ENCODE measurements around the gene PLA2G2C. TPM values are rescaled to one million over a fixed set of nuclear protein-coding genes. Genes with fewer than 3 reads are reported as not detected.
A peak's percentile ranks its signal among the peaks of the same experiment; 100 is the strongest.

Gene PLA2G2C
- total and polyA plus RNA-seq, 7 experiments from 2014 or later = 0.46 TPM; not detected in 6

DNA sequence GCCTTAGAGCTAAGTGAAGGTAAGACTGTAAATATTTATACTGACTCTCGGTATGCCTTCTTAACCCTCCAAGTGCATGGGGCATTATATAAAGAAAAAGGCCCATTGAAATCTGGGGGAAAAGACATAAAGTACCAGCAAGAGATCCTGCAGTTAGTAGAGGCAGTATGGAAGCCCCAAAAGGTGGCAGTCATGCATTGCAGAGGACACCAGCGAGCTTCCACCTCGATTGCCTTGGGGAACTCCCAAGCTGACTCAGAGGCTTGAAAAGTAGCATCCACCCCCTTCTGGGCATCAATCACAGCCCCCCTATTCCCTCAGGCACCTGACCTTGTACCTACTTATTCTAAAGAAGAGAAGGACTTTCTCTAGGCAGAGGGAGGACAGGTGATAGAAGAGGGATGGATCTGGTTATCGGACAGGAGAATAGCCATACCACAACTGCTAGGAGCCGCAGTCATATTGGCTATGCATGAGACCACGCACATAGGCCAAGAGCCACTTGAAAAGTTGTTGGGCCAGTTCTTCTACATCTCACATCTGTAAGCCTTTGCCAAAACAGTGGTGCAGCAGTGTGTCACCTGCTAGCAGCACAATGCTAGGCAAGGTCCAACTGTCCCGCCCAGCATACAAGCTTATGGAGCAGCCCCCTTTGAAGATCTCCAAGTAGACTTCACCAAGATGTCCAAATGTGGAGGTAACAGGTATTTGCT is 27.8 kb downstream of the PLA2G2C start:
- Mint-ChIP-seq H3K9me3 (peaks cover 0 to 60% (median 27%) of the 10 kb centered on the region in 11 donors), H3K4me3 (no peak overlapping the region), H3K27ac (no peak overlapping the region), H3K4me1 (peaks cover 5 to 13% (median 9%) of the 10 kb centered on the region in 7 donors), H3K36me3 (peaks cover 5 to 20% (median 10%) of the 10 kb centered on the region in 5 donors), H3K27me3 (peaks cover 0 to under 1% (median 0%) of the 10 kb centered on the region in 5 donors)
- no peak for ATAC-seq
- POLR2A ChIA-PET = no interaction called here
- CTCF ChIA-PET = interaction anchor here (0.7 to 1.3 kb wide), 2 partner anchors 12 to 31 kb away, joined by 4 read pairs; no protein-coding TSS in a partner anchor
- Histone ChIP-seq H3K27me3 (ENCODE audit: control insufficient read depth in 2 of 2, insufficient read depth in 2 of 2, low read length in 2 of 2) (no peaks in the 10 kb centered on the region), H3K36me3 (ENCODE audit: control insufficient read depth in 2 of 3, insufficient read depth in 3 of 3, low read length in 3 of 3) (no peaks in the 10 kb centered on the region), H3K4me3 (ENCODE audit: low read length) (no peak overlapping the region), H3K4me1 (ENCODE audit: control insufficient read depth in 2 of 2, insufficient read depth in 2 of 2, low read length in 2 of 2) (peaks cover 5% of the 10 kb centered on the region in 2 donors), H3K9me3 (ENCODE audit: control insufficient read depth in 2 of 3, low read length in 3 of 3) (peaks cover 0 to 39% (median 8%) of the 10 kb centered on the region in 3 experiments), H3K27ac (ENCODE audit: low read depth, low read length) (no peak overlapping the region)
- no peak for DNase-seq
- intact Hi-C loops (cut with micrococcal nuclease) = no loop called here

DNA sequence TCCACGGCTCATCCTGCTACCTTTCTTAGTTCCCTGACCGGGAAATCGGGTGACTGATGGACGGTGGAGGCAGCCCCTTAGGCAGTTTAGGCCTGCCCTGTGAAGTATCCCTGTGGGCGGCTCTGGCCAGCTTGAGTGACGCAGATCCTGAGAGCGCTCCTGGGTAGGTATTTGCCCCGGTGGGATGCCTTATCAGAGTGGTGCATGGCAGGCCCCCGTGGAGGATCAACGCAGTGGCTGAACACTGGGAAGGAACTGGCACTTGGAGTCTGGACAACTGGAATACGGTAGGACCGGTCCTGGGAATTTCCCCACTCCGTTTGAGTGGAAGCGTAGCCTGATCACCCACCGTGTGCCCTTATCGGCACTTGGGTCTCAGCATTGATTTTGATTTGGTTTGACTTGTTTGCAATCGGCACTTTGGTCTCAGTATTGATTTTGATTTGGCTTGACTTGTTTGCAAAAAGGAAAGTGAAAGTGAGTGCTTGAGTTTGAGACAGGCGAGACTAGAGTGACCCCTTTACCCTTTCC is 32.0 kb downstream of the PLA2G2C start:
- Mint-ChIP-seq H3K27me3 (no peaks in the 10 kb centered on the region), H3K4me3 (peak overlapping the region in 9 of 10 donors; percentile 8 to 74 (median 42)), H3K27ac (peak overlapping the region in 6 of 9 donors; percentile 1 to 81 (median 40)), H3K4me1 (peaks cover 6 to 20% (median 12%) of the 10 kb centered on the region in 7 donors), H3K9me3 (peaks cover 0 to 18% (median 6%) of the 10 kb centered on the region in 11 donors), H3K36me3 (peaks cover 0 to 5% (median 0%) of the 10 kb centered on the region in 5 donors)
- Histone ChIP-seq H3K36me3 (ENCODE audit: control insufficient read depth in 2 of 3, insufficient read depth in 3 of 3, low read length in 3 of 3) (no peaks in the 10 kb centered on the region), H3K4me3 (ENCODE audit: low read length) (no peak overlapping the region), H3K27ac (ENCODE audit: low read depth, low read length) (no peak overlapping the region), H3K27me3 (ENCODE audit: control insufficient read depth in 2 of 2, insufficient read depth in 2 of 2, low read length in 2 of 2) (no peaks in the 10 kb centered on the region), H3K9me3 (ENCODE audit: control insufficient read depth in 2 of 3, low read length in 3 of 3) (peaks cover 0 to 10% (median 0%) of the 10 kb centered on the region in 3 experiments), H3K4me1 (ENCODE audit: control insufficient read depth in 2 of 2, insufficient read depth in 2 of 2, low read length in 2 of 2) (peaks cover 5 to 11% of the 10 kb centered on the region in 2 donors)
- CTCF ChIA-PET = interaction anchor here (0.8 to 1.7 kb wide), 2 partner anchors 51 to 255 kb away, joined by 3 read pairs; no protein-coding TSS in a partner anchor
- POLR2A ChIA-PET = no interaction called here
- DNase-seq (no peak), ATAC-seq (no peak)
- intact Hi-C loops (cut with micrococcal nuclease) = no loop called here

DNA sequence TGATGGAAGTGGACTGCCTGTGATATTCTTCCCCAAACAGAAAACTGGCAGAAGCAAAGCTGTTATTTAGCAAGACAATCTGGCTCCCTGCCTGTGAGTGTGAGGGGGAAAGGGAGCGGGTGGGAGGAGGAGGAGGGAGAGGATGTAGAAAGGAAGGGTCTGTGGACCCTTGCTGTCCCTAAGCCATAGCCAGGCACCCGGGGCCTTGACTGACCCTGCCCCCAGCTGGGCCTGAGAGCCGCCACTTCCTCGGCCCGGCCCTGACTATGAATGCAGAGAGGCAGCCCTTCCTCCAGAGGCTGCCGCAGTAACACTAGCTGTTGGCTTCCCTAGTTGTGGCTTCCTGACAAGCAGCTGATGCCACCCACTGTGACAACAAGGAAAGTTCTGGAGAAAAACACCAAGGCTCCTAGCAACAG is 33.3 kb downstream of the PLA2G2C start:
- H3K36me3 Mint-ChIP-seq = peaks cover 0 to 3% (median 0%) of the 10 kb centered on the region in 5 donors
- intact Hi-C loops (cut with micrococcal nuclease) = loop anchor here (1.0 to 2.0 kb wide), 8 partner anchors 32 to 492 kb away; partner anchors contain the start of gene OTUD3 (in 2 of the 2)
- no peaks in the 10 kb centered on the region for H3K36me3 ChIP-seq (ENCODE audit: control insufficient read depth in 2 of 3, insufficient read depth in 3 of 3, low read length in 3 of 3)
- POLR2A ChIA-PET = no interaction called here
- peak overlapping the region in 1 of 10 donors; percentile 82 for H3K4me3 Mint-ChIP-seq
- H3K27me3 Mint-ChIP-seq = no peaks in the 10 kb centered on the region
- ATAC-seq (no peak), DNase-seq (no peak)
- no peak overlapping the region for H3K4me3 ChIP-seq (ENCODE audit: low read length)
- H3K9me3 ChIP-seq (ENCODE audit: control insufficient read depth in 2 of 3, low read length in 3 of 3) = no peaks in the 10 kb centered on the region
- H3K27ac Mint-ChIP-seq = no peak overlapping the region
- H3K4me1 ChIP-seq (ENCODE audit: control insufficient read depth in 2 of 2, insufficient read depth in 2 of 2, low read length in 2 of 2) = peaks cover 5 to 11% of the 10 kb centered on the region in 2 donors
- H3K9me3 Mint-ChIP-seq = peaks cover 0 to 7% (median 0%) of the 10 kb centered on the region in 11 donors
- CTCF ChIA-PET = interaction anchor here (0.7 to 4.5 kb wide), 6 partner anchors 10 to 235 kb away, joined by 3 to 65 read pairs (median 6); no protein-coding TSS in a partner anchor
- no peaks in the 10 kb centered on the region for H3K27me3 ChIP-seq (ENCODE audit: control insufficient read depth in 2 of 2, insufficient read depth in 2 of 2, low read length in 2 of 2)
- H3K27ac ChIP-seq (ENCODE audit: low read depth, low read length) = no peak overlapping the region
- H3K4me1 Mint-ChIP-seq = peaks cover 6 to 20% (median 12%) of the 10 kb centered on the region in 7 donors

DNA sequence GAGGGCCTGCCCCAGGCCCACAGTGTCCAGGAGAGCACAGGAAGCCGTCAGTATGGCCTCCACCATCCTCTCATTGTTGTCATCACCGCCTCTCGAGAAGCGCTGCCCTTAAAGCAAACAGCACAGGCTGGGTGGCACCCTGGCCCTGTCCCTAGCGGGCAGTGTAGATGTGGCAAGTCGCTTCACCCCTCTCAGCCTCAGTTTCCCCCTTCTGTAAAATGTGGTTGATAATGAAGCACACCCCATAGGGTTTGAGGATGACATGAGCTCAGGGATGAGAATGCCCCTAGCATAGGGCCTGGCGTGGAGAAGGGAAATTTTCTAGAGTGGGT is 33.8 kb downstream of the PLA2G2C start:
- Histone ChIP-seq H3K27ac (ENCODE audit: low read depth, low read length) (no peak overlapping the region), H3K4me3 (ENCODE audit: low read length) (no peak overlapping the region), H3K9me3 (ENCODE audit: control insufficient read depth in 2 of 3, low read length in 3 of 3) (no peaks in the 10 kb centered on the region), H3K36me3 (ENCODE audit: control insufficient read depth in 2 of 3, insufficient read depth in 3 of 3, low read length in 3 of 3) (no peaks in the 10 kb centered on the region), H3K27me3 (ENCODE audit: control insufficient read depth in 2 of 2, insufficient read depth in 2 of 2, low read length in 2 of 2) (no peaks in the 10 kb centered on the region), H3K4me1 (ENCODE audit: control insufficient read depth in 2 of 2, insufficient read depth in 2 of 2, low read length in 2 of 2) (peaks cover 5 to 11% of the 10 kb centered on the region in 2 donors)
- Mint-ChIP-seq H3K27me3 (no peaks in the 10 kb centered on the region), H3K36me3 (peaks cover 0 to 3% (median 0%) of the 10 kb centered on the region in 5 donors), H3K9me3 (peaks cover 0 to 3% (median 0%) of the 10 kb centered on the region in 11 donors), H3K4me1 (peaks cover 6 to 20% (median 12%) of the 10 kb centered on the region in 7 donors), H3K4me3 (peak overlapping the region in 7 of 10 donors; percentile 76 to 90 (median 84)), H3K27ac (peak overlapping the region in 2 of 9 donors; percentile 60 to 61)
- ChIA-PET CTCF (interaction anchor here (0.7 to 4.5 kb wide), 8 partner anchors 9 to 235 kb away, joined by 3 to 65 read pairs (median 4); no protein-coding TSS in a partner anchor), POLR2A (no interaction called here)
- no peak for DNase-seq
- intact Hi-C loops (cut with micrococcal nuclease) = loop anchor here (1.0 to 2.0 kb wide), 8 partner anchors 33 to 492 kb away; partner anchors contain the start of gene OTUD3 (in 2 of the 2)
- ATAC-seq = peak; percentile 4

DNA sequence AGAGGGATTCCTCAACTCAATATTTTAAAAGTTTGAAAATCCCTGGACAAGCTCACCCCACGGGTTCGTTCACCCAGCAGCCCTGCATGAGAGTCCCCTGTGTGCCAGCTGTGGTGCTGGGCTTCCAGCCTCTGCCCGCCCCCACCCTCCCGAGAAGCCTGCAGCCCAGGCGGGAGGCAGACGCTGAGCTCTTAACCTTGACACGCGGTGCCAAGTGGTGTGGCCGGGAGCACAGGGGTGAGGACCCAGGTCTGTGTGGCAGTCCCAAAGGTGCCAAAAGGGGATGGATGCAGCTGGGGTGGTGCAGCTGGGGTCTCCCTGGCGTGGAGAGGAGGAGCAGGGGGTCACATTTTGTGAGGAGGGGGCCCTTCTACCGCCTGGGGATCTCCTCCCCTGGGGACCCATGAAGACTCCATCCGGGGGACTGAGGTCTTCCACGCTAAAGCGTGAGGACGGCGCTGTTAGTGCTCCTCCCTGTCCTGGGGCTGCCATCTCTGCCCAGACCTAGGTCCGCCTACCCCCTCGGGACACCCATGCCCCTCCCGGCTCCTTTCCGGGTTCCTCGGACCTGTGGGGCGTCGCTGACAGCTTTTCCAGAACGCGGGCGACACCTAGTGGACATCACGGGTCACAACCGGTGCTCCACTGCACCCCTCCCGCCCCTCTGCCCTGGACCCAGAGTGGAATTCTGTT is 34.3 kb downstream of the PLA2G2C start:
- H3K4me3 ChIP-seq (ENCODE audit: low read length) = peak overlapping the region; percentile 71

DNA sequence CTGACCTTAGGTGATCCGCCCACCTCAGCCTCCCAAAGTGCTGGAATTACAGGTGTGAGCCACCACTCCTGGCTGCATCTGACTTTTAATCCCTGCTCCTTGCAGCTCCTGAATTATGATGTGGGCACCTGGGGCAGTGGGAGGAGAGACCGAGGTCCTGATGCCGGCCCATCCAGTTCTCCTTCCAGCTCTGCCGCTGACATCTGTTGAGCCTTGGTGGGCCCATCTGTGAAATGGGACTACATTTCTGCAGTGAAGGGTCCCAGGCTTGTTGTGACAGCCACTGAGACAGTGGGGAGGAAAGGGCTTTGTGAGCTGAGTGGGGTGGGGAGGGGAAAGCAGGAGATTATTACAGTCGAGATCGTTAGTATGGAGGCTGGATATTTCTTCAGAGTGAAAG is 35.3 kb downstream of the PLA2G2C start:
- Mint-ChIP-seq H3K27me3 (no peaks in the 10 kb centered on the region), H3K27ac (no peak overlapping the region), H3K9me3 (no peaks in the 10 kb centered on the region), H3K36me3 (peaks cover 0 to 3% (median 0%) of the 10 kb centered on the region in 5 donors), H3K4me3 (peak overlapping the region in 4 of 10 donors; percentile 5 to 84 (median 35)), H3K4me1 (peaks cover 6 to 20% (median 12%) of the 10 kb centered on the region in 7 donors)
- H3K36me3 ChIP-seq (ENCODE audit: control insufficient read depth in 2 of 3, insufficient read depth in 3 of 3, low read length in 3 of 3) = no peaks in the 10 kb centered on the region
- intact Hi-C loops (cut with micrococcal nuclease) = no loop called here
- POLR2A ChIA-PET = interaction anchor here (0.6 kb wide), 1 partner anchor 644 kb away, joined by 3 read pairs; no protein-coding TSS in a partner anchor
- CTCF ChIA-PET = interaction anchor here (4.5 kb wide), 1 partner anchor 233 kb away, joined by 65 read pairs; no protein-coding TSS in a partner anchor
- DNase-seq (no peak), ATAC-seq (no peak)
- H3K27ac ChIP-seq (ENCODE audit: low read depth, low read length) = no peak overlapping the region
- H3K4me3 ChIP-seq (ENCODE audit: low read length) = no peak overlapping the region
- no peaks in the 10 kb centered on the region for H3K9me3 ChIP-seq (ENCODE audit: control insufficient read depth in 2 of 3, low read length in 3 of 3)
- H3K4me1 ChIP-seq (ENCODE audit: control insufficient read depth in 2 of 2, insufficient read depth in 2 of 2, low read length in 2 of 2) = peaks cover 5 to 11% of the 10 kb centered on the region in 2 donors
- H3K27me3 ChIP-seq (ENCODE audit: control insufficient read depth in 2 of 2, insufficient read depth in 2 of 2, low read length in 2 of 2) = no peaks in the 10 kb centered on the region

More for the DNA sequence above, 34.3 kb downstream of the PLA2G2C start:
- Mint-ChIP-seq H3K4me3 (peak overlapping the region; percentile 74 to 90 (median 82)), H3K27me3 (no peaks in the 10 kb centered on the region), H3K9me3 (no peaks in the 10 kb centered on the region), H3K27ac (peak overlapping the region in 3 of 9 donors; percentile 25 to 61 (median 60)), H3K4me1 (peaks cover 6 to 20% (median 12%) of the 10 kb centered on the region in 7 donors), H3K36me3 (peaks cover 0 to 3% (median 0%) of the 10 kb centered on the region in 5 donors)
- no peaks in the 10 kb centered on the region for H3K36me3 ChIP-seq (ENCODE audit: control insufficient read depth in 2 of 3, insufficient read depth in 3 of 3, low read length in 3 of 3)
- no peak overlapping the region for H3K27ac ChIP-seq (ENCODE audit: low read depth, low read length)
- H3K4me1 ChIP-seq (ENCODE audit: control insufficient read depth in 2 of 2, insufficient read depth in 2 of 2, low read length in 2 of 2) = peaks cover 5 to 11% of the 10 kb centered on the region in 2 donors
- DNase-seq = peak; percentile 47 to 79 (median 71)
- intact Hi-C loops (cut with micrococcal nuclease) = loop anchor here (1.0 to 2.0 kb wide), 8 partner anchors 33 to 491 kb away; partner anchors contain the start of gene OTUD3 (in 2 of the 2)
- peak; percentile 93 for ATAC-seq
- H3K27me3 ChIP-seq (ENCODE audit: control insufficient read depth in 2 of 2, insufficient read depth in 2 of 2, low read length in 2 of 2) = no peaks in the 10 kb centered on the region
- ChIA-PET CTCF (interaction anchor here (0.6 to 4.5 kb wide), 13 partner anchors 9 to 490 kb away, joined by 3 to 65 read pairs (median 3); partner anchors contain the start of gene OTUD3), POLR2A (interaction anchor here (0.5 kb wide), 1 partner anchor 100 kb away, joined by 4 read pairs; no protein-coding TSS in a partner anchor)
- no peaks in the 10 kb centered on the region for H3K9me3 ChIP-seq (ENCODE audit: control insufficient read depth in 2 of 3, low read length in 3 of 3)
